DMS153 (cell line): Measurements from ENCODE around the gene PPP1R9A.

Source experiments
- DNase-seq: peaks from one replicate; lab custom pipeline; 2025; lab: John Stamatoyannopoulos, UW

PPP1R9A gene

GRCh38 chr7:94907026-94907810 lies at the start of gene PPP1R9A:
Gene PPP1R9A, plus strand, starts transcription at chr7:94907594. Its CDS starts 2,520 bp downstream, at chr7:94910114.
- peak; percentile 17 for DNase-seq

GRCh38 chr7:94871132-94871531 lies 36.3 kb upstream of the PPP1R9A start:
- DNase-seq: no peak

- no peak for DNase-seq
Observed at GRCh38 chr7:94873239-94873638, 34.2 kb upstream of the PPP1R9A start.

GRCh38 chr7:94874036-94874785 lies 33.2 kb upstream of the PPP1R9A start:
- DNase-seq: no peak

GRCh38 chr7:94875201-94875600 lies 32.2 kb upstream of the PPP1R9A start:
- DNase-seq: no peak

- DNase-seq: no peak
Observed at GRCh38 chr7:94877731-94878670, 29.4 kb upstream of the PPP1R9A start.

GRCh38 chr7:94882891-94883290 lies 24.5 kb upstream of the PPP1R9A start:
- no peak for DNase-seq

GRCh38 chr7:94883616-94884015 lies 23.8 kb upstream of the PPP1R9A start:
- no peak for DNase-seq

GRCh38 chr7:94888551-94888950 lies 18.8 kb upstream of the PPP1R9A start:
- peak; percentile 41 for DNase-seq

GRCh38 chr7:94888995-94889523 lies 18.3 kb upstream of the PPP1R9A start:
- DNase-seq: no peak

- DNase-seq: no peak
Observed at GRCh38 chr7:94890216-94890615, 17.2 kb upstream of the PPP1R9A start.

- no peak for DNase-seq
Observed at GRCh38 chr7:94893661-94894060, 13.7 kb upstream of the PPP1R9A start.

GRCh38 chr7:94897541-94897940 lies 9.9 kb upstream of the PPP1R9A start:
- no peak for DNase-seq

GRCh38 chr7:94898340-94898739 lies 9.1 kb upstream of the PPP1R9A start:
- no peak for DNase-seq

- no peak for DNase-seq
Observed at GRCh38 chr7:94901981-94902380, 5.4 kb upstream of the PPP1R9A start.

- DNase-seq: no peak
Observed at GRCh38 chr7:94903971-94904370, 3.4 kb upstream of the PPP1R9A start.

- no peak for DNase-seq
Observed at GRCh38 chr7:94904982-94905381, 2.4 kb upstream of the PPP1R9A start.

GRCh38 chr7:94906065-94906851 lies 1.1 kb upstream of the PPP1R9A start:
- DNase-seq: no peak

- no peak for DNase-seq
Observed at GRCh38 chr7:94907811-94908322, 473 bp downstream of the PPP1R9A start.

GRCh38 chr7:94908323-94909178 lies 1.2 kb downstream of the PPP1R9A start:
- DNase-seq: peak; percentile 36
